SH-SY5Y (cell line): ENCODE measurements around the gene MYLK4.

Experiments
- GATA2 ChIP-seq: IDR thresholded peaks from 2 replicates; pipeline ENCODE4 v1.6.1; 2011; ENCODE audit warnings: mild to moderate bottlenecking, low read depth, low read length
- GATA3 ChIP-seq: IDR thresholded peaks from 2 replicates; pipeline ENCODE4 v1.6.1; 2011; ENCODE audit warnings: low read depth, mild to moderate bottlenecking, low read length, moderate library complexity

Gene MYLK4

GRCh38 chr6:2766767-2767656, 16.3 kb upstream of the MYLK4 start:
- TF ChIP-seq GATA3 (no peak), GATA2 (no peak)

GRCh38 chr6:2765896-2766766, 15.4 kb upstream of the MYLK4 start:
- TF ChIP-seq GATA3 (no peak), GATA2 (no peak)

DNA sequence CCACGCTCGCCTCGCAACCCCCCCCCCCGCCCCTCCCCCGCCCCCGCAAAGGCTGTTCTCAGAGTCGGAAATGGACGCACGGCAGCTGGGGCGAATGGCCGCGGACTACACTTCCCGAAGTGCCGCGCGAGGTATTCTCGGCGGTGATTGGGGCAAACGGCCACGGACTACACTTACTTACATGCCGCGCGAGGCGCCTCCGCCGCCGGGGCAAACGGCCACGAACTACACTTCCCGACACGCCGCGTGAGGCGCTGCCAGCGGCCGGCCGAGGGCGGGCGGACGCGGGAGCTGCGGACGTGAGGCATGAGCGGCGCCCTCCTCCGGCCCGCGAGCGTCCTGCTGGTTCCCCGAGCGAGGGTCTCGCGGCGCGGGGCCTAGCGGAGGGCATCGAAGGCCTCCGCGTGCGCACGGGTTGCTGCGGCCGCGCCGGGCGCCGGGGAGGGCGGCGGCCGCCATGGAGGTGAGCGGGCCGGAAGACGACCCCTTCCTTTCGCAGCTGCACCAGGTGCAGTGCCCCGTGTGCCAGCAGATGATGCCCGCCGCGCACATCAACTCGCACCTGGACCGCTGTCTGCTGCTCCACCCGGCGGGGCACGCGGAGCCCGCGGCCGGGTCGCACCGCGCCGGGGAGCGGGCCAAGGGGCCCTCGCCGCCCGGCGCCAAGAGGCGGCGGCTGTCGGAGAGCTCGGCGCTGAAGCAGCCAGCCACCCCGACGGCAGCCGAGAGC, 14.6 kb upstream of the MYLK4 start, which contains the start of gene WRNIP1:
TSS of gene WRNIP1 (plus strand) at position 228 of the 730 bp plus-strand sequence. CDS start at position 458, 230 bp downstream.
- no peak for TF ChIP-seq GATA3
- no peak; the same call in 1 of the 2 replicates for TF ChIP-seq GATA2

DNA sequence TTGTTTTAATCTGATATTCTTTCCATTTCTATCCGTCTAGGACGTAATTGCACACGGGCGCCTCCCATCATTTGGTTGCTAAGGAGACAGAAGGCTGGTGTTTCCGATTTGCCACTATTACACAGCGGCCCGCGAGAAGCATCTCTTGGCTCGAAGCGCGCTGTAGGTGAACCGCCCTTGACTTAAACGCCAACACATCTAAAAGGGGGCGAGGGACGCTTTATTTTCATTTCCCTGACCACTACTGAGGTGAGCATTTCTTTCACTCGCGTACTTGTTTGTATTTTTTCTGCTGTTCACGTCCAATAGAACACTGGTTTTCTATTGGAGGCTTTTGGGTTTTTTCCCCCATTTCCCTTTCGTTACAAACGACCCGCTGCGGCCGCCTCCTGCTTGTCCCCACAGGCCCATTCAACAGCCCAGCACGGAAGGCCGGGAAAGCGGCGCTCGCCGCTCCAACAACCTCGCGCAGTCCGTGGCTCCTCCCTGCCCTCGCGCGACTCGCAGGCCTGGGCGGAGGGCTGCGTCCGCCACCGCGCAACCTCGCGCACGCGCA, 14.0 kb upstream of the MYLK4 start:
- no peak for TF ChIP-seq GATA2
- no peak for TF ChIP-seq GATA3

DNA sequence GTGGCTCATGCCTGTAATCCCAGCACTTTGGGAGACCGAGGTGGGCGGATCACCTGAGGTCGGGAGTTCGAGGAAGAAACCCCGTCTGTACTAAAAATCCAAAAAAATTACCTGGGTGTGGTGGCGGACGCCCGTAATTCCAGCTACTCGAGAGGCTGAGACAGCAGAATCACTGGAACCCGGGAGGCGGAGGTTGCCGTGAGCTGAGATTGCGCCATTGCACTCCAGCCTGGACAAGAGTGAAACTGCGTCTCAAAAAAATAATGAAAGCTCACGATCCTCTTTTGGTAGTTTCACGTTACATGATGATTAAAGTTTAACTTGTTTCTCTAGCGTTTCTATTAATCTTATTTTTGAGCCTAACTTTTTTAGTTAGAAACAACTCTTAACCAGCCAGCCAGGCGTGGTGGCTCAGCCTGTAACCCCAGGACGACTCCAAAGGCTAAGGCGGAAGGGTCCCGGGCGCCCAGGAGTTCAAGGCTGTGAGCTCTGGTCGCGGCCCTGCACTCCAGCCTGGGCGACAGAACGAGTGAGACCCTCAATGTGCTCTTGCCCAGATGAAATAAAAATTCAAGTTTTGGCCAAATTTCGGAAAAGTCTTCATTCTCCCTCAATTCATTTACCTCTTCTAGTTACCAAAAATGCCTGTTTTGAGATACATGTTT, 13.3 kb upstream of the MYLK4 start:
- TF ChIP-seq GATA2 (no peak), GATA3 (no peak)

DNA sequence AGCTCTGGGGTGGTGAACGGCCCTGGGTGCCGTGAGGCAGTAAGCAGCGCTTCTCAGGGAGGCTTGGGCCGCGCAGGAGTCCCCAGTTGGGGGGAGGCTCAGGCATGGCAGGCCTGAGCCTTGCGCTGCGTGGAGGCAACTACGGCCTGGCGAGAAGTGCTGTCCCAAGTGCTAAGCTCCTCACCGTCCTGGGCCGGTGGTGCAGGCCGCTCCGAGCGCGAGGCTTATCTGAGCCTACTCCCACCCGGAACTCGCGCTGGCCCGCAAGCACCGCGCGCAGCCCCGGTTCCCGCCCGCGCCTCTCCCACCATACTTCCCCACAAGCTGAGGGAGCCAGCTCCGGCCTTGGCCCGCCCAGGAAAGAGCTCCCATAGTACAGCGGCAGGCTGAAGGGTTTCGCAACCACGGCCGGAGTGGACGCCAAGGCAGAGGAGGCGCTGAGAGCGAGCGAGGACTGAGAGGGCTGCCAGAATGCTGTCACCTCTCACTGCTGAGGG, 12.7 kb upstream of the MYLK4 start:
- TF ChIP-seq GATA2 (no peak), GATA3 (no peak)

GRCh38 chr6:2760882-2761842, 10.4 kb upstream of the MYLK4 start:
- no peak for TF ChIP-seq GATA3
- no peak for TF ChIP-seq GATA2

GRCh38 chr6:2758980-2759379, 8.3 kb upstream of the MYLK4 start:
- no peak for TF ChIP-seq GATA3

DNA sequence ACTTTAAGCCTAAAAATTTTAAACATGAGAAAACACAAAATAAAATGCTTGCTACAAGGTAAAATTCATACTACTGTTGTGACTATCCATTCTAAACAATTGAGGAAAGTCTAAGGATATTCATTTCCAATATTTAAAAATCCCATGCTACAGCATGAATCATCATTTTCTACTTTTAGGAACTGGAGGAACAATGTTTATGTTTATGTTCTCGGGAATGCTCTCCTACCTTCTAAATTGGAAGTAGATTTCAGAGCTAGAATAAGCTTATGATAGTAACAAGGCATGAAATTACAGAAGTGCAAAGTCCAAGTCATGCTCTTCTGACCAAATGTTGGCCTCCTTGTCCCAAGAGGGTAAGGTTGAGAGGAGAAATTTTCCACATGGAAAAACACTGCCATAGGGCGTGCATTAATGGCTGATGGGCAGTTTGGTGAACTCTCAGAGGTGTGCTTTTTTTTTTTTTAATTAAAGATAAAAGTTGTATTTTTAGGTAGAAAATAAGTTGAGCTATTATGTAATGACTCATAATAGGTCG, 6.0 kb upstream of the MYLK4 start:
- TF ChIP-seq GATA2 (no peak), GATA3 (no peak)

- TF ChIP-seq GATA3 (no peak), GATA2 (no peak)
Measured at GRCh38 chr6:2756241-2756640, 5.5 kb upstream of the MYLK4 start.

DNA sequence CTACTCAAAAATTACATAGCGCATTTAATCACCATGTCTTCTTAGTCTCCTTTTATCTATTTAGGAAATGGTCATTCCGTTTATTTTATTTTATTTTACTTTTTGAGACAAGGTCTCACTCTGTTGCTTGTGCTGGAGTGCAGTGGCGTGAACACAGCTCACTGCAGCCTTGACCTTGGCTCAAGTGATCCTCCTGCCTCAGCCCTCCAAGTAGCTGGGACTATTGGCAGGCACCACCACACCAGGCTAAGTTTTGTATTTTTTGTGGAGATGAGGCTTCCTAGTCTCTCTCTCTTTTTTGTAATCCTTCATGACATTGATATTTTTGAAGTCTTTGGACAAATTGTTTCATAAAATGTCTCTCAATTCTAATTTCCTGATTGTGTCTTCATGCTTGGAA, 4.7 kb upstream of the MYLK4 start:
- TF ChIP-seq GATA3 (no peak), GATA2 (no peak)

DNA sequence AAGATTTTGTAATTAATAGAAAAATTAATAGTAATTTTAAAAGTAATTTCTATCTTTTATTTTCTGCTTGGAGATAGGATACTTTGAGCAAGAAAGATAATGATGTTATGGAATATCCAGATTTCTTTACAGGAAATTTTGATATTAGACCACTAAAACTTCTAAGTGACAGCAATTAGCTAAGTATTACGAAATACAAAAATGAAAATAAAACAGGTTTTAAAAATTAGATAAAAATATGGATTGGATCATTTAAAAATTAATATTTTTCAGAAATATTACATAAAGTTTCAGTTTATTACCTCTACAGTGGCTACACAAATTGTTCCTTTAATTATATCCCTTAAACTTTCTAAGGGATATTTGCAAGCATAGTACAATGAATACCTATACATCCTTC, 4.2 kb upstream of the MYLK4 start:
- TF ChIP-seq GATA3 (no peak), GATA2 (no peak)
